HG02852 (cell line): ENCODE results near the gene TTPAL.
A peak's percentile ranks its signal among the peaks of the same experiment; 100 is the strongest.

Experiments
- ATAC-seq: cut with Tn5 transposase; IDR thresholded peaks from one replicate; pipeline ENCODE4 v1.9.1; 2021; ENCODE audit warnings: mild to moderate bottlenecking, moderate library complexity; ENCODE audit not compliant: unreplicated experiment

Gene TTPAL

GRCh38 chr20:44495802-44496481, 20.3 kb downstream of the TTPAL start:
- no peak for ATAC-seq

- no peak for ATAC-seq
Observed at GRCh38 chr20:44496976-44497375, 21.3 kb downstream of the TTPAL start.

DNA sequence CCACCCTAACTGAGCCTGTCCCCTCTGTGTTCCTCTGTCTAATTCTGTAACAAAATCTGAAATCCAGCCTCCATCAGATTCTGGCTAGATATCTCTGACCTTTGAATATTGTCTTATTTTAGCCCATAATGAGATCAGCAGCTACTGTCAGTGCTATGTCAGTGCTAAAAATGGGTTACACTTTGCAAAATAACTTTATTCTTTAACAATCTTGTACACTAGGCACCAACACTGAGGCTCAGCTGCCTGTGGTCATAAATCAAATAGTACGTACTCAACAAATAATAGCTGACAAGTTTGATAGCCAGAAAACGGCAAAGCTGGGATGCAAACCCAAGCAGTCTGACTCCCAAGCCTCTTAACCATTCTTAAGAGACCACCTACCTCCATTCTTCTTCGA, 22.1 kb downstream of the TTPAL start:
- ATAC-seq, result no peak

DNA sequence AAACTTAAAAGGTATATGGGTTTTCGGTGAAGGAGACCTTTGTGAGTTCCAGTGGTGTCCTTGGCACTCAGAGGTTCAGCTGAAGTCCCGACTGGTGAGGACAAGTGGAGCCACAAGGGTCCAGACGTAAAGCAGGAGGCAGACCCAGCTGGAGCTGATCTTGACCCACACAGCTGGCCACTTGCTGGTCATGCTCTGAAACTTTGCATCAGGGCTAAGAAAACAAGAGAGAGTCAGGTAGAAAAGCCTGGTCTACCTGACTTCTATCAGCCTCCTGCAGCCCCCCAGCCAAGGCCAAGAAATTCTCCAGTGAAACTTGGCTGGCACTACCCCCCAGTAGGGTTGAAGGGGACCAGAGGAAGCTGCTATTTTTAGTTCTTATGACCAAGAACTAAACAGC, 24.5 kb downstream of the TTPAL start:
- ATAC-seq, result no peak

DNA sequence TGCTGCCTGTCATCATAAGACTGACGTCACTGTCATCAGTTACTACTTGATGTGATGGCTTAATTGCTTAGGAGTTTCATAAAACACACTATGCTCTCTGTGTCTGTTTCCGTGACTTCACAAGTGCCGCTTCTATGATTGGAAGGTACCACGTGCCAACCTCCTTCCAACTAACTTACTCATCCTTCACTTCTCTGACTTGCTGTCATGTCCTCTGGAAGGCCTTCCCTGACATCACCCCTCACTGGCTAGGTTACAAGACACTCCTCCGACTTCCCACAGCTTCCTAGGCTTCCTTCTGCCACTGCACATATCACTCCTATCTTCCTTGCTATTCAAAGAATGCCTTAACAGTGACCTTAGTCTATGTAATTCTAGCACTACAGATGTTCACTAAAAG, 25.8 kb downstream of the TTPAL start:
- ATAC-seq, result no peak

GRCh38 chr20:44502968-44503367, 27.3 kb downstream of the TTPAL start:
- no peak for ATAC-seq

DNA sequence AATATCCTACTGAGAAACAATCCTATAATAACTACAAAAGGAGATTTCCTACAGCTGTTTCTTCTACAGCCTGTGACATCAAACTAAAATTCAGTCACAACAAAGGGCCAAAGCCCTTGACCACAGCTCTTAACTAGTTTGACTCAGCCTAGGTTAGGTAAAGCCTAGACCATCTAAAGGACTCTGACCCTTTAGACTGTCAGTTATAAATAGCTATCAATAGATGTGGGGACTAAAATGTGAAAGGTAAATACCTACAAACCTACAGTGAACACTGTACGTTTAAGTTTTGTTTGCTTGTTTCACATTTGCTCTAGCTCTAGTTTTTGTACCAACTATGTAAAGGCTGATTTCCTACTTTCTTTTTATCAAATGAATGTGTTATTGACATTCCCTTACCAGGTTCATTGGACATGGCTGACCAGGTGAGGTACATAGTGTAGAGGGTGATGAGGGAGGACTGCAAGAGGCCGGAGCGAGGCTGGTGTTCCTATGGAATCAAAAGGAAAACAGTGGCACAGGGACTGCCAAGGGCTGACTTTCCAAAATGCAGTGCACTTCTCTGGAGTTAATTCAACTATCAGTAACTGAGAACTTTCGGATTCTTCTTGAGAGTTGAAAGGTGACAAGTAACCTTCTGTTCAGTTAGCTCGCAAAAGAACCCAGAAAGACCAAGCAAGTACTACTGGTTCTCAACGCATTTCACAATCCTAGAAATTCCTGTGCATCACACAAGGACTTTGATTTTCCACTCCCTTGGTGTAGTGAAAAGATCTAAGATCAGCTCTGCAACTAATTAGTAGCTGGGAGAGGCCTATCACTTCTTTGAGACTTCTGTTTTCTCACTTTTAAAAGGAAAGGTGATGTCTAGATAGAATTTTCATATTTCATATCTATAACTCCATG, 29.0 kb downstream of the TTPAL start:
- ATAC-seq, result no peak

DNA sequence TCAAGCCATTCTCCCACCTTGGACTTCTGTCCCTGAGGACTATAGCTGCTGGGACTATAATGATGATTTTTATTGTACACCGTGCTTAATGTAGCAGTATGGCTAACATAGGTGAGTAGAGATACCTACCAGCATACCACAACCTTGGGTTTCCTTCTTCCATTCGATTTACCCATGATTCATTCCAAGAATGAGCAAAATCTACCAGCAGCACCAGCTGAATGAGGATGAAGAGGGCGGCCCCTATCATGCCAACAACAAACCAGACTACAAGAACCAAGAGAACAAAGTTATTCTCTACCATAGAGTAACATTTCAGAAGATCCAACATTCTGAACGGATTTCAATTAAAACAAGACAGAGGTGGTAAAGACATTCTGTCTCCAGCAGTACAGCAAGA, 34.1 kb downstream of the TTPAL start:
- ATAC-seq, result no peak

- ATAC-seq, result no peak
Observed at GRCh38 chr20:44513871-44514270, 38.2 kb downstream of the TTPAL start.

DNA sequence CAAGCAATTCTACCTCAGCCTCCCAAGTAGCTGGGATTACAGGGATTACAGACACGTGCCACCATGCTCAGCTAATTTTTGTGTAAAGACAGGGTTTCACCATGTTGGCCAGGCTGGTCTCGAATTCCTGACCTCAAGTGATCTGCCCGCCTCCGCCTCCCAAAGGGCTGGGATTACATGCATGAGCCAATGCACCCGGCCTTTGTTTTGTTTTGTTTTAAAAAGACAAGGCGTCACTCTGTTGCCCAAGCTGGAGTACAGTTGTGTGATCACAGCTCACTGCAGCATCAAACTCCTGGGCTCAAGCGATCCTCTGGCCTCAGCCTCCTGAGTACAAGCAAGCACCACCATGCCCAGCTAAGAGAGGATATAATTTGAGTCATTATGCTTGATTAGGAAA, 40.8 kb downstream of the TTPAL start:
- ATAC-seq, result no peak

GRCh38 chr20:44517454-44517853, 41.8 kb downstream of the TTPAL start:
- no peak for ATAC-seq

DNA sequence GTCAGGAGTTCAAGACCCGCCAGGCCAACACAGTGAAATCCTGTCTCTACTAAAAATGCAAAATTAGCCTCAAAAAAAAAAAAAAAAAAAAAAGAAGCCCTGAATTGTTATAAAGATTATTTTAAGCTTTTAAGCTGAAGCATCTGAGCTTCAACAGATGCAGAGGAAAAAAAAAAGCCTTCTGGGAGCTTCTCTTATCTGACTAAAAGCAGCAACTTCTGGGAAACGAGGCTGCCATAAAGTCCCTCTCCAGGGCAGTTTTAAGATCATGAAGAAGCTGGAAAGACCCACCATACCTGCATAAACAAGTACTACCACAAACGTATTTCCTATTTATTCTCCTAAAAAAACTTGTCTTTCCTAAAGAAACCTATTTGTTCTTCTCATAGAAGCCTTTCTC, 42.6 kb downstream of the TTPAL start:
- no peak for ATAC-seq

GRCh38 chr20:44520881-44521280, 45.2 kb downstream of the TTPAL start:
- ATAC-seq, result no peak

GRCh38 chr20:44521484-44522481, 46.1 kb downstream of the TTPAL start, which contains the start of gene SERINC3:
Gene SERINC3, minus strand, starts transcription at chr20:44522070. Its CDS starts 119 bp downstream, at chr20:44521951.
- peak; percentile 98 for ATAC-seq

- no peak for ATAC-seq
Observed at GRCh38 chr20:44522841-44523240, 47.2 kb downstream of the TTPAL start.

DNA sequence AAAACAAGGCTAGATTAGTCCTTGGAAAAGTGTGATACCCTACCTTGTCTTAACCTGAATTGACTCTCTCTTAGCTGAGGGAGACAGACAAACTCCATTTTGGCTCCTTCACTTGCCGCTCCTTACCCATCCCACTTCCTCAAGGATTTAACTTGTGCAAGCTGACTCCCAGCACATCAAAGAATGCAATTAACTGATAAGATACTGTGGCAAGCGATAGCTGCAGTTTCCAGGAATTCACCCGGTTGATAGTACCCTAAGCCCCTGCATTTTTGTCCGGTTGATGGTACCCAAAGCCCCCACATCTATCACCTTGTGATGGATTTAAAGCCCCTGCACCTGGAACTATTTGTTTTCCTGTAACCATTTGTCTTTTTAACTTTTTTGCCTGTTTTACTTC, 48.1 kb downstream of the TTPAL start:
- ATAC-seq, result no peak

- ATAC-seq, result no peak
Observed at GRCh38 chr20:44526129-44526528, 50.5 kb downstream of the TTPAL start.

GRCh38 chr20:44527716-44528199, 52.1 kb downstream of the TTPAL start:
- ATAC-seq, result no peak

GRCh38 chr20:44528309-44528708, 52.6 kb downstream of the TTPAL start:
- no peak for ATAC-seq

DNA sequence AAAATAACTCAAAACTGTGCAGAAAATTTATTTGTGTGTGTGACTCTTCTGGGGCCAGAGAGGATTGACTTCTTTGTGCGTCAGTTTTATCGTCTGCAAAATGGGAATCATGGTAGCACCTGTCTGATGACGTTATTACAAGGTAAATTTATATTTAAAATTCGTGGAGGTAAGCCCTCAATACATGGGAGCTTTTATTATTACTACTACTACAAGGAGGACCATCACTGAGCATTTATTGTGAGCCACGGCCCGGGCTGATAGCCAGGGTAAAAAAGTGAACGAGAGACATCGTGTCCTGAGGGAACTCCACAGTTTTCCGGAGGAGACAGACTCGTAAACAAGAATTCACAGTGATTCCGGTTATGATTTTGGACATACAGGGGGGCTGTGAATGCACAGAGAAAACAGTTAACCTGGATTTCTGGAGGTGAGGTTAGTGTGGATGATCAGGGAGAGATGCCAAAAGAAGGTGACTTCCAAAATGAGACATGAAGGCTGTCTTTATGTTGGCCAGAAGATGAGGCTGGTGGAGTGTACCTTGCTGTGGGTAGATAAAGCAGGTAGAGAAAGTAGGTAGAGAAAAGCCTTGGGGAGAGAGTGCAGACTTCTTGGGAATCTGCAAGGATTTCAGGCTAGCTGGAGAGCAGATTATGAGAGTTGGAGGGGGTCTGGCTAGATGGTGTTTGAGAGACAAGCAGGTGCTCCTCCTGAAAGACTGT, 56.7 kb downstream of the TTPAL start:
- no peak for ATAC-seq
